Nephron progenitor cell (in vitro differentiated cells): ENCODE data around the gene TRAF3.
A peak's percentile ranks its signal among the peaks of the same experiment; 100 is the strongest.

Experiments
- DNase-seq: peaks from one replicate; pipeline ENCODE4 v3.0.0; 2021
- H3K27ac Mint-ChIP-seq: 2 replicates; pipeline ENCODE4 v1.8.0; 2021; ENCODE audit warnings: mild to moderate bottlenecking, moderate library complexity, mixed read lengths
- H3K27me3 Mint-ChIP-seq: 2 replicates; pipeline ENCODE4 v1.8.0; 2021; ENCODE audit warnings: mild to moderate bottlenecking, low read depth, mixed read lengths; ENCODE audit not compliant: poor library complexity
- H3K36me3 Mint-ChIP-seq: 2 replicates; pipeline ENCODE4 v1.8.0; 2021; ENCODE audit warnings: low read depth, mixed read lengths
- H3K4me1 Mint-ChIP-seq: 2 replicates; pipeline ENCODE4 v1.8.0; 2021; ENCODE audit warnings: mixed read lengths
- H3K4me3 Mint-ChIP-seq: 2 replicates; pipeline ENCODE4 v1.8.0; 2021; ENCODE audit warnings: mild to moderate bottlenecking, moderate library complexity, mixed read lengths
- H3K9me3 Mint-ChIP-seq: 2 replicates; pipeline ENCODE4 v1.8.0; 2021; ENCODE audit warnings: mild to moderate bottlenecking, moderate library complexity, mixed read lengths
- TF ChIP-seq, protein P1 (sequence below): fragments of 200-600 bp; sonication (generic); IDR thresholded peaks from 2 replicates; pipeline ENCODE4 v1.5.0; 2021; ENCODE audit warnings: antibody characterized with exemption

TRAF3 gene

GRCh38 chr14:102772781-102773570, 4.3 kb upstream of the TRAF3 start:
- no peaks in the 10 kb centered on the region for H3K36me3 Mint-ChIP-seq
- TF ChIP-seq, protein P1, sequence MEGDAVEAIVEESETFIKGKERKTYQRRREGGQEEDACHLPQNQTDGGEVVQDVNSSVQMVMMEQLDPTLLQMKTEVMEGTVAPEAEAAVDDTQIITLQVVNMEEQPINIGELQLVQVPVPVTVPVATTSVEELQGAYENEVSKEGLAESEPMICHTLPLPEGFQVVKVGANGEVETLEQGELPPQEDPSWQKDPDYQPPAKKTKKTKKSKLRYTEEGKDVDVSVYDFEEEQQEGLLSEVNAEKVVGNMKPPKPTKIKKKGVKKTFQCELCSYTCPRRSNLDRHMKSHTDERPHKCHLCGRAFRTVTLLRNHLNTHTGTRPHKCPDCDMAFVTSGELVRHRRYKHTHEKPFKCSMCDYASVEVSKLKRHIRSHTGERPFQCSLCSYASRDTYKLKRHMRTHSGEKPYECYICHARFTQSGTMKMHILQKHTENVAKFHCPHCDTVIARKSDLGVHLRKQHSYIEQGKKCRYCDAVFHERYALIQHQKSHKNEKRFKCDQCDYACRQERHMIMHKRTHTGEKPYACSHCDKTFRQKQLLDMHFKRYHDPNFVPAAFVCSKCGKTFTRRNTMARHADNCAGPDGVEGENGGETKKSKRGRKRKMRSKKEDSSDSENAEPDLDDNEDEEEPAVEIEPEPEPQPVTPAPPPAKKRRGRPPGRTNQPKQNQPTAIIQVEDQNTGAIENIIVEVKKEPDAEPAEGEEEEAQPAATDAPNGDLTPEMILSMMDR = peak; percentile 35
- H3K27me3 Mint-ChIP-seq = peaks cover 18% of the 10 kb centered on the region
- no peak overlapping the region for H3K27ac Mint-ChIP-seq
- no peak for DNase-seq
- no peaks in the 10 kb centered on the region for H3K9me3 Mint-ChIP-seq
- H3K4me1 Mint-ChIP-seq = peaks cover 24% of the 10 kb centered on the region
- no peak overlapping the region for H3K4me3 Mint-ChIP-seq

DNA sequence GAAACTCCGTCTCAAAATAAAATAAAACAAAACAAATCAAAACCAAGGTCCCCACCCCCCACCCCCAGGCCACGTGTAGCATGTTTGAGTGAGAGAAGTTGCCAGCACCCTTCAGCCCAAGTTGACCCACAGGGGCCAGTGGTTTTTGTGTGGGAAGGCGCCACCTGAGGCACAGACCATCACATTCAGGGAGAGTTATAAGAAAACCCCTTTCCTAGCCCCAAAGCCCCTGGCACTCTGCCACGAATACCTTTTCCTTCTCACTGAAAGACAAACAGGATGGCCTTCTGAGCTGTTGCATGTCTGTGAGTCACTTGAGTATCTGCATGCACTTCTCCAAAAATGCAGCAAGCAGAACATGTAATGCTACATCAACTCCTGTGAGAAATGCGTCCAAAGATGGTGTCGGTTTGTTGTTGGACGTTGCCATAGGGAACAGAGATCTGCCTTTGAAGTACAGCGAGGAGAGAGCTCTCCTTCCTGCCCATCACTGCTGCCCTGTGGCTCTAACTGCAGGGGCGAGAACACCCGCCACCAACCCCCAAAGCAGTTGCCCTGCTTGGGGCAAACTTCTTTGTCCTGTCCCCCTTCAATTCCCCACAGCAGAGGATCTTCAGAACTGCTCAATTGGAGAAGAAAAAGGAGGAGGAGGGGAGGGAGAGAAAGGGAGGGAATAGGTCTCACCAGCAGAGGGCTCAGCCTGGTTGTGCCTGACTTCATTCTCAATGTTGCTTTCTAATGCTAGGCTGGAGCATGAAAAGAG, 2.7 kb upstream of the TRAF3 start:
- no peaks in the 10 kb centered on the region for H3K9me3 Mint-ChIP-seq
- peaks cover 12% of the 10 kb centered on the region for H3K27me3 Mint-ChIP-seq
- TF ChIP-seq, protein P1 = peak; percentile 59
- DNase-seq = peak; percentile 40
- no peak overlapping the region for H3K4me3 Mint-ChIP-seq
- peaks cover 39% of the 10 kb centered on the region for H3K4me1 Mint-ChIP-seq
- H3K27ac Mint-ChIP-seq = peak overlapping the region; percentile 98
- no peaks in the 10 kb centered on the region for H3K36me3 Mint-ChIP-seq

DNA sequence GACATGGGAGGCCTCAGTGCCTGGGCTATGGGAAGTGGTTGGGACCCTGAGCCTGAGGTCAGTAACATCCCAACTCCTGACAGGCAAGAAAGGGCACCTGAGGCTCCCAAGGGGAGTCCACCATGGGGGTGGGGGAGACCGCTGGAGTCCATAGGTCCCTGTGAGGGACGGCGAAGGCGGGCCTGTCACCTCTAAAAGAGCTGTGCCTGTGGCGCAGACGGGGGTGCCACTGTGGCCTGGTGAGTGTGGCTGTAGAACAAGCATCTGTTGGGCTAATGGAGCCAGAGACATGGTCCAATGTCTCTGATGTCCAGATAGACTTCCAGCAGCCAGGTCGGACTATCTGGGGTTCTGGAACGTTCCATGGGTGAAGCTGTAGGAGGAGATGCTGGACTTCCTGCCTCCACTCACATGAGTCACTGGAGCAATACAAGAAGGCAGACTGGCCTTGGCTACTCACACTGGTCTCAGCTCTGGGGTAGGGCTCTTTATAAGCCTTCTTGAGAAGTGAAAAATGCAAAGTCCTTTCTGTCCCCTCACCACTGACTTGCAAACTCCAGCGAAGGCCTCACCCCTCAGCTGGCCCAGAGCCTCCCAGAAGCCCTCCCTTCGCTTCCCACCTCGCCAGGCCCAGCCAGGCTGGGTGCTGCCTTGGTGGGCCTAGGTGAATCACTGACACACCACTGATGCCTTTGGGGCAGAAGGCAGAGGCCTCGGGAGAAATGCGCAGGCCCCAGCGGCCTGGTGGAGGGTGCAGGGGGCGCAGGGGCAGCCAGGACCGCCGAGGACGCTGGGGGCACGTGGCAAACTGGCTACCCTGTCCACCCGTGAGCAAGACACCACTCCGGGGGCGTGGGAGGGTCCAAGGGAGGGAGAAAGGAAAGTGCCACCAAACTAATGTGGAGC, 1.1 kb upstream of the TRAF3 start:
- H3K4me3 Mint-ChIP-seq = peak overlapping the region; percentile 75
- H3K4me1 Mint-ChIP-seq = peaks cover 43% of the 10 kb centered on the region
- peaks cover 12% of the 10 kb centered on the region for H3K27me3 Mint-ChIP-seq
- TF ChIP-seq, protein P1 = no peak
- peaks cover 6% of the 10 kb centered on the region for H3K36me3 Mint-ChIP-seq
- no peaks in the 10 kb centered on the region for H3K9me3 Mint-ChIP-seq
- H3K27ac Mint-ChIP-seq = peak overlapping the region; percentile 48
- DNase-seq = peak; percentile 23

DNA sequence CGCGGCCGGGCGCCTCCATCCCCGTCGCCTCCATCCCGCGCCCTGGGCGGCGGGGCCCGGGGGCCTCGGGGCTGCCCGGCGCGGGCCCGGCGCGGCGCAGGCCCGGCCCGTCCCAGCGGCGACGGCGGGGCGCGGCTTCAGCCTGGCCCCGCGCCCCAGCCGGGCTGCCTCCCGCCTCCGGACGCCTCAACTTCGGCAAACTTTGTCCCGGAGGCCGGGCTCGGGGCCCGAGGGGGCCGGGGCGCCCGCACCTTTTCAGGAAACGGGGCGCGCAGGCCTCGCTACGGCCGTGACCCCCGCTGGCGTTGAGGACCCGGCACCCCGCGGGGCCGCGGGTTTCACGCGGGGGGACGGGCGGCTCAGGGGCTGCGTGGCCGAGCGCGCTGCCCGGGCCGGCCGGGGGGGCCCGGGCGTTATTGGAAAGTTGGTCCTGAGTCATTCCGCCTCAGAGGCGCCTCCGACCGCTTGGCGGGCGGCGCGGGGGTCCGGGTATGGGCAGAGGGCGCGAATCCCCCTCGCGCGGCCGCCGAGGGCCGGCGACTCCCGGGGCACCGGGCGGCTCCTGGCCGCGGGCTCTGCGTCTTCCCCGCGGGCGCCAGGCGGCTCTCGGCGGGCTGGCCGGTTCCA, 575 bp downstream of the TRAF3 start:
- peak overlapping the region; percentile 89 for H3K4me3 Mint-ChIP-seq
- TF ChIP-seq, protein P1 = no peak
- peaks cover 48% of the 10 kb centered on the region for H3K4me1 Mint-ChIP-seq
- H3K36me3 Mint-ChIP-seq = peaks cover 7% of the 10 kb centered on the region
- H3K27ac Mint-ChIP-seq = no peak overlapping the region
- DNase-seq = peak; percentile 41
- no peaks in the 10 kb centered on the region for H3K9me3 Mint-ChIP-seq
- H3K27me3 Mint-ChIP-seq = peaks cover 3% of the 10 kb centered on the region

GRCh38 chr14:102778338-102779083, 1.3 kb downstream of the TRAF3 start:
- Mint-ChIP-seq H3K4me1 (peaks cover 44% of the 10 kb centered on the region), H3K9me3 (no peaks in the 10 kb centered on the region), H3K36me3 (peaks cover 7% of the 10 kb centered on the region), H3K27ac (no peak overlapping the region), H3K27me3 (no peaks in the 10 kb centered on the region), H3K4me3 (peak overlapping the region; percentile 89)
- TF ChIP-seq, protein P1 = no peak
- DNase-seq = no peak
